ENCODE measurements around the gene SNRNP48.

- TF ChIP-seq TAF1 (IDR thresholded peaks at IDR 0.05; ENCODE audit: borderline replicate concordance, low read depth, low read length) (no peak), CREB1 (IDR thresholded peaks at IDR 0.05; ENCODE audit: low read depth) (no peak), RAD21 (IDR thresholded peaks at IDR 0.05; ENCODE audit: insufficient read depth, low read depth, low read length) (no peak), CTCF (IDR thresholded peaks at IDR 0.05 in 2 of 3, conservative IDR thresholded peaks at IDR 0.05 in 1 of 3; ENCODE audit: control insufficient read depth in 2 of 3, extremely low read depth in 1 of 3, insufficient read depth in 1 of 3, low read depth in 3 of 3, low read length in 3 of 3) (no peak), ASH2L (IDR thresholded peaks at IDR 0.05; ENCODE audit: borderline replicate concordance, low read depth) (no peak), EZH2 (IDR thresholded peaks at IDR 0.05; ENCODE audit: borderline replicate concordance, control insufficient read depth, low read depth, low read length) (no peak), JUND (IDR thresholded peaks at IDR 0.05; ENCODE audit: low read depth, low read length) (no peak), POLR2AphosphoS5 (IDR thresholded peaks at IDR 0.05; ENCODE audit: low read length) (no peak), SMC3 (IDR thresholded peaks at IDR 0.05; ENCODE audit: borderline replicate concordance, low read length) (no peak), PML (IDR thresholded peaks at IDR 0.05; ENCODE audit: low read length) (no peak), MTA3 (IDR thresholded peaks at IDR 0.05; ENCODE audit: borderline replicate concordance, low read length) (no peak), ZNF24 (IDR thresholded peaks at IDR 0.05) (no peak), POLR2A (IDR thresholded peaks at IDR 0.05; ENCODE audit: low read depth, low read length) (no peak)
- TF ChIP-seq, protein P1, sequence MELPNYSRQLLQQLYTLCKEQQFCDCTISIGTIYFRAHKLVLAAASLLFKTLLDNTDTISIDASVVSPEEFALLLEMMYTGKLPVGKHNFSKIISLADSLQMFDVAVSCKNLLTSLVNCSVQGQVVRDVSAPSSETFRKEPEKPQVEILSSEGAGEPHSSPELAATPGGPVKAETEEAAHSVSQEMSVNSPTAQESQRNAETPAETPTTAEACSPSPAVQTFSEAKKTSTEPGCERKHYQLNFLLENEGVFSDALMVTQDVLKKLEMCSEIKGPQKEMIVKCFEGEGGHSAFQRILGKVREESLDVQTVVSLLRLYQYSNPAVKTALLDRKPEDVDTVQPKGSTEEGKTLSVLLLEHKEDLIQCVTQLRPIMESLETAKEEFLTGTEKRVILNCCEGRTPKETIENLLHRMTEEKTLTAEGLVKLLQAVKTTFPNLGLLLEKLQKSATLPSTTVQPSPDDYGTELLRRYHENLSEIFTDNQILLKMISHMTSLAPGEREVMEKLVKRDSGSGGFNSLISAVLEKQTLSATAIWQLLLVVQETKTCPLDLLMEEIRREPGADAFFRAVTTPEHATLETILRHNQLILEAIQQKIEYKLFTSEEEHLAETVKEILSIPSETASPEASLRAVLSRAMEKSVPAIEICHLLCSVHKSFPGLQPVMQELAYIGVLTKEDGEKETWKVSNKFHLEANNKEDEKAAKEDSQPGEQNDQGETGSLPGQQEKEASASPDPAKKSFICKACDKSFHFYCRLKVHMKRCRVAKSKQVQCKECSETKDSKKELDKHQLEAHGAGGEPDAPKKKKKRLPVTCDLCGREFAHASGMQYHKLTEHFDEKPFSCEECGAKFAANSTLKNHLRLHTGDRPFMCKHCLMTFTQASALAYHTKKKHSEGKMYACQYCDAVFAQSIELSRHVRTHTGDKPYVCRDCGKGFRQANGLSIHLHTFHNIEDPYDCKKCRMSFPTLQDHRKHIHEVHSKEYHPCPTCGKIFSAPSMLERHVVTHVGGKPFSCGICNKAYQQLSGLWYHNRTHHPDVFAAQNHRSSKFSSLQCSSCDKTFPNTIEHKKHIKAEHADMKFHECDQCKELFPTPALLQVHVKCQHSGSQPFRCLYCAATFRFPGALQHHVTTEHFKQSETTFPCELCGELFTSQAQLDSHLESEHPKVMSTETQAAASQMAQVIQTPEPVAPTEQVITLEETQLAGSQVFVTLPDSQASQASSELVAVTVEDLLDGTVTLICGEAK (IDR thresholded peaks at IDR 0.05; ENCODE audit: borderline replicate concordance) = no peak
These were observed 2.3 kb upstream of the SNRNP48 start for GRCh38 chr6:7587631-7588100.
